ENCODE measurements around the gene UBE2S.

UBE2S gene

DNA sequence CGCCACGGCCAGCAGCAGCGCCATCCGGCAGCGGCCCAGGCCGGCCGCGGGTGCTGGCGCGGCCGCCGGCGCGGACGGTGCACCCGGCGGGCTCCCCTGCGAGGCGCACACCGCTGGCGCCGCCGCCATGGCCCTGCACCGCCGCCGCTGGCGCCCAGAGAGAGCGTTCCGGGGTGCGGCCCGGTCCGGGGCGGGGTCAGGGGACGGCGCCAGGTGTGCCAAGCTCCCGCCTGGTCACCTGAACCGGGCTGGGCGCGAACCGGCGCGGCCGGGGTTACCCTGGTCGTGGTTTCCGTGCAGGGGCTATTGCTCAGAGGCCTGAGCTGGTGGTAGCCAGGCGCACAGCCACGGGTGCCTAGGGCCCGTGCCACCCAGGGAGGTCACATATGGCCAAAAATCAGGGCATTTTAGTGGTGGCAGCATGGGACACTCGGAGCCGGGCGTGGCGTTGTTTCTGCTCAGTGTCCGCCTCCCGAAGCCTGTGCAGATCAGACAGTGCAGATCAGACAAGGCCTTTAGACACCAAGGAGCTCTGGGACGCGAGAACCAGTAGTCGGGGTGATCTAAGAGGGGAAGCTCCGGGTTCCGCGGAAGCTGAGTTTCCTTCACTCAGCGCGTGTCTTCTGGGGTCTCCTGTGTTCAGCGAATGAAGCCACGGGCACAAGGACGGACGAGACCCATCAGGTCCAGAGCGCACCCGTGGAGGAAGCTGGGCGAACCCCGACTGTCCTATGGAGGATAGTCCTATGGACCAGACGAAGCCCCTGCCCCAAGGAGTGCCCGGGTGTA is 23.3 kb downstream of the UBE2S start, which contains the start of gene TMEM238:
Gene TMEM238, minus strand, starts transcription at position 162 of the 789 bp plus-strand sequence. Its CDS starts 33 bp downstream, at position 129.
- no peak for DNase-seq (ENCODE audit: low read depth, low spot score)

DNA sequence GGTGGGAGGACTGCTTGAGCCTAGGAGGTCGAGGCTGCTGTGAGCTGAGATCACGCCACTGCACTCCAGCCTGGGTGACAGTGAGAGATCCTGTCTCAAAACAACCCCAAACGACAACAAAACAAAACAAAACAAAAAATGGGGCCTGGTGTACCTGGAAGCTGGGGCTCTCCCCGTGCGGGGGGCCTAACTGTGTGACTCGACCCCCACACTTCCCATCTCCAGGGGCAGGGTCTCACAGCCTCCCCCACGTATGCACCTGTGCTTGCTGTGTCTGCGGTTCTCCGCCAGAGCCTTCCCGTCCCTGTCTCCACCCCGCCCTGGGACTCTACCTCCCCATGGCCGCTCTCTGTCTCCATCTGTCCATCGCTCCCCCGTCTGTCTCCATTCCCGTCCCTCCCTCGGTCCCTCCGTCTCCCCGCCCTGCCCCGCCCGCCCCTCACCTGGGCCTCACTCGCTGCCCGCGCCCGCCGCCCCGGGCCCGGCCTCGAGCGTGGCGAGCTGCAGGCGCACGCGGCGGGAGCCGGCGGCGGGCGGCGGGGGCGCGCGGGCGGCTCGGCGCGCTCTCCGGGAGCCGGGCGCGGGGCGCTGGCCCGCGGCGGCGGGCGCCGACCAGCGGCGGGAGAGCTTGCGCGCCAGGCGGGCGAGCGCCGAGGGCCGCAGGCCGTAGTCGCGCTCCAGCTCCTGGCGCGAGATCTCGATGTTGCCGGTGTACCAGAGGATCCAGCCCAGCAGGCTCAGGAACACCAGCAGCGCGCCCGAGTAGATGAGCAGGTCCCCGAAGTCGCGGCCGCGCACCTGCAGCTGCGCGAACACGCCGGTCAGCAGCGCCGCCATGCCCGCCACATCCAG is 24.1 kb downstream of the UBE2S start:
- DNase-seq (ENCODE audit: low read depth, low spot score) = no peak

DNA sequence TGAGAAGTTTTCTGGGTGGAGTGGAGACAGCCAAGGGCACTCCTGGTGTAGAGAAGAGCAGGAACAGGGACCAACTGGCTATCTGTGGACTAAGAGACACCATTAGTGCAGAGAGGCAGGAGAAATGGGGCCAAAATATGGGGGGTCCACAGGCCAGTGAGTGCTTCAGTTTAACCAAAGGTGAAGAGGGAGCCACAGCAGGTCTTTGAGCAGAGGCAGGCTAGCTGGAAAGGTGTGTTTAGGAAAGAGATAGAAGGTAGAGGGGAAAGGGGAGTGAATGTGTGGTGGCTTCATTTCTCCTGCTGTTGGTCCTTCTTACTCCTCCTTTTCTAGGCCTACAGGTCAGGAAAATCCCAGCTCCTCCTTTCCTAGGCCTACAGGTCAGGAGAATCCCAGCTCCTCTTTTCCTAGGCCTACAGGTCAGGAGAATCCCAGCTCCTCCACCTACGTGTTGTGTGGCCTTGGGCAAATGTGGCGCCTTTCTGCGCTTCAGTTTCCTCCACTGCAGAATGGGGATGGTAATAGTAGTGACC is 25.0 kb downstream of the UBE2S start:
- no peak for DNase-seq (ENCODE audit: low read depth, low spot score)

DNA sequence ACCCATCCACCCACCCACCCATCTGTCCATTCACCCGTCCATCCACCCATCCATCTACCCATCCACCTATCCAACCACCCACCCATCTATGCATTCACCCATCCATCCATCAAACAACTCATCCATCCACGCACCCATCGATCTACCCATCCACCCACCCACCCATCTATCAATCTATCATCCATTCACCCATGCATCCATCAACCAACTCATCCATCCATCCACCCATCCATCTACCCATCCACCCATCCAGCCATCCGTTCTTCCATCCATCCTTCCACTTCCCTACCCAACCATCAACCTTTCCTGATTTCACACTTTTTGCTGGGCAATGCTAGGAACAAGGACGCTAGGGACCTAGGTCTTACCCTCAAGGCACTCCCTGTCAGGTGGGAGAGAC is 25.6 kb downstream of the UBE2S start:
- no peak for DNase-seq (ENCODE audit: low read depth, low spot score)

DNA sequence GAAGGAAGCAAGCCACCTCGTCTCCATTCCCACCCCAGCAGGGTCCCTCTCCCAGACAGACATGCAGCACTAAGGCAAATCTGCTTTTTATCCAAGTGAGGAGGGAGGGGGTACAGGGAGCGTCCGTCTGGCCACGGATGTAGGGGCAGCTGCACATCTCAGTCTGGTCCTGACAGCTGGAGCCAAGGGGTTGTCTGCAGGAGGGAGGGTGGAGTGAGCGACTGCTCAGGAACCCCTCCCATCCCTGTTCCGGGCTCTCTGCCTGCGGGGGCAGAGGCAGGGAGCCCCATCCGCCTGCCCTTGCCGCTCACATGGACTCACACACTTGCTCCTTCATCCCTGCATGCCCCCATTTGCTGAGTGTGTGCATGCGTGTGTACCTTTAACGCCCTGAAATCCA is 28.4 kb downstream of the UBE2S start:
- no peak for DNase-seq (ENCODE audit: low read depth, low spot score)

DNA sequence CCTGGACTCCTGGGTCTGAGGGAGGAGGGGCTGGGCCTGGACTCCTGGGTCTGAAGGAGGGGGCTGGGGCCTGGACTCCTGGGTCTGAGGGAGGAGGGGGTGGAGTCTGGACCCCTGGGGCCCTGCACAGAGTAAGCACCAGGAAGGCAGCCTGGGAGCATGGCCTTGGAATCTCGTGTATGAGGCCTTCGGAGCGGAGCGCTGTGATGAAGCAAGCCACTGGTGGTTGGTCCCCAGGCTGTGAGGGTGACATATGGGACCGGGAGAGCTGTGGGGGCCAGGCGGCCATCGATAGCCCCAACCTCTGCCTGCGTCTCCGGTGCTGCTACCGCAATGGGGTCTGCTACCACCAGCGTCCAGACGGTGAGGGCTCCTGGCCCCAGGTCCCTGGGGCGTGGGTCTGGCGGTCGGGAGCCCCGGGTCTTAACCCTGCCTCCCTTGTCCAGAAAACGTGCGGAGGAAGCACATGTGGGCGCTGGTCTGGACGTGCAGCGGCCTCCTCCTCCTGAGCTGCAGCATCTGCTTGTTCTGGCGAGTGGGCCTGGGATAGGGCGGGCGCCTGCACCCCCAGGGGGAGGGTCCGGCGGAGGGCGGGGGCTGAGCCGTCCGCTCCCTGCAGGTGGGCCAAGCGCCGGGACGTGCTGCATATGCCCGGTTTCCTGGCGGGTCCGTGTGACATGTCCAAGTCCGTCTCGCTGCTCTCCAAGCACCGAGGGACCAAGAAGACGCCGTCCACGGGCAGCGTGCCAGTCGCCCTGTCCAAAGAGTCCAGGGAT is 30.0 kb downstream of the UBE2S start:
- DNase-seq (ENCODE audit: low read depth, low spot score) = no peak

DNA sequence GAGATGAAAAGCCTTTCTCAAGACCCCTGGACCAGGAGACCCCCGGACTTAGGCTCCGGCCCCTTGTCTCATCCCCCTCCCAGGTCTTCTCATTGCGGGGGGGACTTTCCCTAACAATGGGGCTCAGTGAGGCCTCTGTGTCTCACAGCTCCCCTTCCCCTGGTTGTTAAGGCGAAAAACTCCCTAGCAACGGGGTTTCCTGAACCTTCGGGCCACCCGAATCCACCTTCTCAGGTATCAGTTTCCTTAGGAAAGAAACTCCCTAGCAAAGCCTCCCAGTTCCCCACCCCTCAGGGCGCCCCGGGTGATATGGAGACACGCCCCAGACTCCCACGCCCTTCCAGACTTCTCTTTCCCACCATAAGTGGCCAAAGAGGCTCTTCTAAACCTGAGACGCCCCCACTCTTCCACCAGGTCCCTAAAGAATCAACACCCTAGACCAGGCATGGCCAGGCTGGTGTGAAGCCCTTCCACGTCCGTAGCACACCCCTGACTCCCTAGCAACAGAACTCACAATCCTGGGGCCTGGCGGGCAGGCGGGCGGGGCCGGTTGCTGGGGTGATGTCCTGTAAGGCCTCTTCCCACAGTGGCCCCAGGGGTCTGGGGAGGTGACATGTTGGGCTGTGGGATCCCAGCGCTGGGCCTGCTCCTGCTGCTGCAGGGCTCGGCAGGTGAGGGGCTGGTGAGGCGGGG is 31.2 kb downstream of the UBE2S start, which contains the start of gene TMEM190:
Gene TMEM190, plus strand, starts transcription at position 586 of the 693 bp plus-strand sequence. Its CDS starts 28 bp downstream, at position 614.
- no peak for DNase-seq (ENCODE audit: low read depth, low spot score)

DNA sequence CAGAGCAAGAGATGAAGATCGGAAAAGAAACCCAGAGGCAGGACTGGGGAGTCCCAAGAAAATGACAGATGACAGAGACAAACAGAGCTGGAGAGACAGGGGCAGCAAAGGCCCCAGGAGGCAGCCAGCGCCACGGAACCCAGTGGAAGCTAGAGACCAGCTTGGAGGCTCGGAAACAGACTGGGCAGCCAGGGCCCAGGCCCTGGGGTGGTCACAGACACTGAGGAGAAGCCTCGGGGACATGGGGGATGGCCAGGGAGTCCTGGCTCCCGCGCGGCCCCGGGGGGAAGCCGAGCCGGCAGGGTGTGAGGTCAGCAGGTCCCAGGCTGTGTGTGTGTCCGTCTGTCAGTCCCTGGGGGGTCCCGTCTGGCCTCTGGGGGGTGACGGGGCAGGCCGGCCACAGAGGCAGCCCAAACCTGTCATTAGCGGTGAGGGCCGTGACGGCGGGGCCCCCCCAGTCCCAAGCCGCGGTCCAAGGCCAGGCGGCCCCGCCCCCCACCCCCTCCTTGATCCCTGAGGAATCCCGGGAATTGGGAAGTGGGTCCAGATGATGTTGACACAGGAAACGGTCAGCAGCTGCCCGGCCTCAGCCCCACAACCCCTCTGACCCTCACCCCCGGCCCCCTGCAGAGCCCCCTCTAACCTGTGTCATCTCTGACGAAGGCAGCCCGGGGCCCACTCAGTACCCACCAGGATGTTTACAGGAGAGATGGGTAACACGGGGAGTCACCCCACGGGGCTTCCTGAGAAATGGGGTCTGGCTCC is 33.4 kb downstream of the UBE2S start:
- no peak for DNase-seq (ENCODE audit: low read depth, low spot score)

DNA sequence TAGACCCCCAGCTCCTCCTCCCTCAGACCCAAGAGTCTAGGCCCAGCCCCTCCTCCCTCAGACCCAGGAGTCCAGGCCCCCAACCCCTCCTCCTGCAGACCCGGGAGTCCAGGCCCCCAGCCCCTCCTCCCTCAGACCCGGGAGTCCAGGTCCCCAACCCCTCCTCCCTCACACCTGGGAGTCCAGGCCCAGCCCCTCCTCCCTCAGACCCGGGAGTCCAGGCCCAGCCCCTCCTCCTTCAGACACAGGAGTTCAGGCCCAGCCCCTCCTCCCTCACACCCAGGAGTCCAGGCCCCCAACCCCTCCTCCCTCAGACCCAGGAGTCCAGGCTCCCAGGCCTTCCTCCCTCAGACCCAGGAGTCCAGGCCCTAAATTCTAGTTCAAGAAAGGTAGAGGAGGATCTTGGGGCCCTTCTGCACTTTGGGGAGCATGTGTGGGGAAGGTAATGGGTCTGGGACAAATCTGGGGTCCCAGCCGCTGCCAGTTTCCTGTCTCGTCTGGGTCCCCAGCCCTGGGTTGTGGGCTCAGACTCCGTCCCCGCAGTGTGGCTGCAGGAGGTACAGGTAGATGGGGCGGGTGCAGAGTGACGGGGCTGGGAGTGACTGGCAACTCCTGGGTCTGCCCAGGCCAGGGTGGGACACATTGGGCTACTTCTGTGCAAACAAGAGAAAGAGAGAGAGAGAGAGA is 34.1 kb downstream of the UBE2S start:
- DNase-seq (ENCODE audit: low read depth, low spot score) = no peak

DNA sequence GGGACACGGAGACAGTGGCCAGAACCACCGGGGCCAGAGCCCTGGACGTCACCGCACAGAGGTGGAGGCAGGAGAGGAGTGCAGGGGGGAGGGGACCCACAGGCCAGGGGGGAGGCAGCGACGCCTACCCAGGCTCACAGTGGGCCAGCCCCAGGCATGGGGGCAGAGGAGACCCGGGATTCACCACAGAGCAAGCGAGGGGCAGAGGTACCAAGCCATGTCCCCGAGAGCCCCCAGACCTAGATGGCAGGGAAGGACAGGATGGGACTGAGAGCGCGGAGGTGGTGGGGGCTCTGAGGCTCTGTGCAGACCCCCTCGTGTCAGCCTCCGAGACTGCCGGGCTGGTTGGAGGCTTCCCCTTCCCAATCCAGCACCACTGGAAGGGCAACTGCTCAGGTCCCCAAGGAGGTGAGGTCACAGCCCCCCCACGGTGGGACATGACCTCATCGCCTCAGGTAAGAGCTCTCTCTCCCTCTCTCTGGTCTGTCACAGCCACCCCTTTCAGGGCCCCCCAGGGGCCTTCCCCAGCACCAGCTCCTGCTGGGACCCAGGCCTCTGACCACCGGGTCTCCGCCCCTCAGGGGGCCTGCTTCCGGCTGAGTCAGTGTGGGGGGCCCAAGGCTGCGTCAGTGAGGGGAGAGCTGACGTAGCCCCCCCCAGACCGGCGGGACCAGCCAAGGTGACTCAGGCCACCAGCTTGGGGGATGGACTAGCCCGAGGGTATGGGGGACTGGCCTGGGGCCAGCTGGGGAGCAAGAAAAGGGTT is 35.1 kb downstream of the UBE2S start:
- no peak for DNase-seq (ENCODE audit: low read depth, low spot score)

DNA sequence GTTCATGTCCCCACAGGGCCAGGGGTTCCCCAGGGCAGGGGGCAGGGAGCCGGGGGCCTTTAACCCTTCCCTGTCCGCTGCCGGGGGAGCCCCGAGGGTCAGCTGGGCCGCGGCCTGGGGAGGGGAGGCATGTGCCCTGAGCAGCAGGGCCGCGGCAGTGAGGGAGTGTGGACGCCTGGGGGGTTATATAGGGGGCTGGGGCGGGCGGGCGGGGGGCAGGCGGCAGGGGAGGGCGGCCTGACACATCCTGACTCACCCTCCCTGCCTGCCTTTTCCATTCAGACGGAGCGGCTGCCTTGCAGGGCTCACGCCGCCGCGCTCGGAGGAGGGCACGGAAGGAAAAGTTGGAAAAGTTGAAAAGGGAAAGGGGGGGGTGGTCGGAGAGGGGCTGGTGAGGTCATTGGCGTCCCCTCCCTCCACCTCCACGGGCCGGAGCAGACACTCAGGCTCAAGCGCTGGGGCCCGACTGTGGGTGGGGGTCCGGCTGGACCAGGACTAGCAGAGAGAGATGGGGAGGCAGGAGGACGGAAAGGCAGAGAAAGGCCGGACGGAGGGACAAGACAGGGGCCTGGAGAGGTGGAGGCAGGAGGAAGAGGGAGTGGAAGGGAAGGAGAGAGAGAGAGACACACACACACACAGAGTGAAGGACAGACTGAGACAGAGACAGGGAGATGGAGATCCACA is 37.1 kb downstream of the UBE2S start, which contains the start of gene IL11:
Gene IL11, minus strand, starts transcription at position 159 of the 684 bp plus-strand sequence. Its CDS starts 153 bp downstream, at position 6.
- no peak for DNase-seq (ENCODE audit: low read depth, low spot score)

DNA sequence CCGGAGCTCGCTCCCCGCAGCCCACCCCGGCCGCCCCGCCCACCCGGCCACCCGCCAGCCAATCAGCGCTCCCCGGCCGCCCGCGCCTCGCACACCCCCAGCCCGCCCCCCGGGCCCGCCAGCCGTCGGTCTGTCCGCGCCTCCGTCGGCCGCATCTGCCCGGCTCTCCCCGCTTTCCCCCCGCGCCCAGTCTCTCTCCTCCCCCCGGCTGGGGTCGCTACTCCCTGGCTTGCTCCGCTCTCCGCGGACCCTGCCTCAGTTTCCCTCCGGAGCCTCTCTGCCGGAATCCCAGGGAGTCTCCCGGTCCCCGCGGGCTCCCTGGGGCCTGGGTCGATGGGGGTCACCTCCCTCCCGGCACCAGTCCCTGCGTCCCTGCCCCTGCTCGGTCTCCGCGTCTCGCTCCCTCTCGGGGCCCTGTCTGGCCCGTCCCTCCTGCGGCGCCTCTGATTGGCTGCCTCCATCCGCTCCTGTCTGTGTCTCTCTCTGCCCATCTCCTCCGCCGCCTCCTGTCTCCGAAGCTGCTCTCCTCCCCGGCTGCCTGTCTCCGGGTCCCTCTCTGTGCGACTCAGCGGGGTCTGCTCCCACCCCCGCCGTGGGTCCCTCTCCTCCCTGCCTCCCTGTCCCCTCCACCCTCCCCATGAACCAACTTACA is 37.8 kb downstream of the UBE2S start:
- no peak for DNase-seq (ENCODE audit: low read depth, low spot score)

DNA sequence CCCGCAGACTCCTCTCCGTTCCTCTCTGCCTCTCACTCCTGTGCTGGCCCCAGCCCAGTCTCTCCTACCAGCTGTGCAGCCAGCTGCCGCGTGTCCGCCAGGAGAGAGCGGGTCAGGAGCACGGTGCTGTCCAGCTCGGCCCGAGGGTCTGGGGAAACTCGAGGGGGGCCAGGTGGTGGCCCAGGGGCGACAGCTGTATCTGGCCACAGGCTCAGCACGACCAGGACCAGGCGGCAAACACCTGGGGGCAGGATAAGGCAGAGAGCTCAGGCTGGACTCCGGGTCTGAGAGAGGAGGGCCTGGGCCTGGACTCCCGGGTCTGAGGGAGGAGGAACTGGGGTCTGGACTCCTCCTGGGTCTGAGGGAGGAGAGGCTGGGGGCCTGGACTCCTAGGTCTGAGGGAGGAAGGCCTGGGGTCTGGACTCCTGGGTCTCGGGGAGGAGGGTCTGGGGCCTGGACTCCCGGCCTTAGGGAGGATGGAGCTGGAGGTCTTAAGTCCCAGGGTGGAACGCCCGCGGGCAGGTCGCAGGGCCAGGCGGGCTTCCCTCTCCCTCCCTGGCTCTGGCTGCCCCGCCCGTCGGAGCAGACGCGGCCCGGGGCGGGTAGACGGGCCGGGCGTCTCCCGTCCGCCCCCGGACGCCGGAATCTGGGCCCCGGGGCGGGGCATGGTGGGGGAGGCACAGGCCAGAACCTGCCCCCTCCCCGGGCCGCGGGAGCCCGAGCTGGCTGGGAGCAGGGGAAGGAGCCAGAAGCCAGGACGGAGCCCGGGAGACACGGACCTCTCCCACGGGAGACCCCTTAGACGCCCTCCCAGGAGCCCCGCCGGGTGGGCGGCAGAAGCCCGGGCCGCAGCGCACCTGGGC is 38.7 kb downstream of the UBE2S start:
- DNase-seq (ENCODE audit: low read depth, low spot score) = no peak

DNA sequence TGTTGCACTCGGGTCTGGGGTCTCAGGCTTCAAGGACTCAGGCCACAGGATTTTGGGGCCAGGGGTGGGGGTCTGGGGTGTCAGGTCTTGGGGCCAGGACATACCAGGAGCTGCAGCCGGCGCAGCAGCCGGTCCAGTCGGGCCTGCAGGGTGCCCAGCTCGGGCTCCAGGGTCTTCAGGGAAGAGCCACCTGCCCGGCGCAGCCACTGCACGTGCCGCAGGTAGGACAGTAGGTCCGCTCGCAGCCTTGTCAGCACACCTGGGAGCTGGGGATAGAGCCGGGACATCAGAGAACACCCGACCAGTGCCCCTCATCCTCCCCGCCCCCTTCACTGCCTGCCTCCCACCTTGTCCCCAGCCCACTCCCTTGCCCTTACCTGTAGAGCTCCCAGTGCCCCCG is 39.5 kb downstream of the UBE2S start:
- DNase-seq (ENCODE audit: low read depth, low spot score) = no peak

DNA sequence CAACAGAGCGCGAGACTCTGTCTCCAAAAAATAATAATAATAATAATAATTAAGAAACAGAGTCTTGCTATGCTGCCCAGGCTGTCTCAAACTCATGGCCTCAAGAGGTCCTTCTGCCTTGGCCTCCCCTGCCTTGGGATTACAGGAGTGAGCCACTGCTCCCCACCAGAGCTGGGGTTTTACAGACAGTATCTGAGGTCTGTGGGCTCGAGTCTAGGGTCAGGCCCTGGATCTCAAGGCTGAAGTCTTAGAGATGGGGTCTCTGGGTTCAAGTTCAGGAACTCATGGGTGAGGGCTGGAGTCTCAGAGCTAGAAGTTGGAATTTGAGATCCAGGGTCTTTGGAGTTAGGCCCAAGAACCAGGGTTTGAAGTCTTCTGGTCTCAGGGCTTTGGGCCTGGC is 40.8 kb downstream of the UBE2S start:
- no peak for DNase-seq (ENCODE audit: low read depth, low spot score)

DNA sequence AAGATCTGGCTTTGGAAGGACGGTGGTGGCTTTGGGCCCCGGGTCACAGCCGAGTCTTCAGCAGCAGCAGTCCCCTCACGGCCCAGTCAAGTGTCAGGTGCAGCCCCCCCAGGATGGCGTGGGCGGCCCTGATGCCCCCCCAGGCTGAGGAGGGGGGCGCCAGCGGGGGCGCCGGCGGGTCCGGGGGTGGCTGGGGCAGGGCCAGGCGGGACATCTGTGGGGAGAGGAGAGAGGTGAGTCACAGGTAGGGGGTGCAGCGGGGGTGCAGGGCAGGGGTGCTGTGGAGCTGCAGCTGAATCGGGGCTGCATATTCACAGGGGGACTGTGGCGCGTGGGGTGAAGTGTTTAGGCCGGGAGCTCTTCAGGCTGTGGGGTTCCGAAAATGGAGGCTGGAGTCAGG is 41.6 kb downstream of the UBE2S start:
- no peak for DNase-seq (ENCODE audit: low read depth, low spot score)

DNA sequence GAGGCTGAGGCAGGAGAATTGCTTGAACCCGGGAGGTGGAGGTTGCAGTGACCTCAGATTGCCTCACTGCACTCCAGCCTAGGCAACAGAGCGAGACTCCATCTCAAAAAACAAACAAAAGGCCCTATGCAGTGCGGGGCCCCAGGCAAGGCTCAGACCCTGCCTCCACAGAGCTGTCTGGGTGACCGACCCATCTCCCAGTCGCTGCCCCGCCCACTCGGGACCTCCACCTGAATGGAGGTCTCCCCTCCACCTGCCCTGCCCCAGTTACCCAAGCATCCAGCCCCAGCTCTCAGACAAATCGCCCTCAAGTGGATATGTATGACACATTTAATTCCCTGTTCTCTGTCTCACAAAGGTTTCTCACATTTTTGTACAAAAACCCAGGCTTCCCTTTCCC is 42.3 kb downstream of the UBE2S start:
- DNase-seq (ENCODE audit: low read depth, low spot score) = no peak

All from activated naive CD8-positive, alpha-beta T cell treated with anti-CD3 and anti-CD28 coated beads, Interleukin-2, amount 50 U/mL, for 16 hours (primary cell).